ENCODE measurements around the gene CCDC182. TPM values are rescaled to one million over a fixed set of nuclear protein-coding genes. Genes with fewer than 3 reads are reported as not detected.

Gene CCDC182
- total RNA-seq, 1 experiment from 2014 or later = not detected

DNA sequence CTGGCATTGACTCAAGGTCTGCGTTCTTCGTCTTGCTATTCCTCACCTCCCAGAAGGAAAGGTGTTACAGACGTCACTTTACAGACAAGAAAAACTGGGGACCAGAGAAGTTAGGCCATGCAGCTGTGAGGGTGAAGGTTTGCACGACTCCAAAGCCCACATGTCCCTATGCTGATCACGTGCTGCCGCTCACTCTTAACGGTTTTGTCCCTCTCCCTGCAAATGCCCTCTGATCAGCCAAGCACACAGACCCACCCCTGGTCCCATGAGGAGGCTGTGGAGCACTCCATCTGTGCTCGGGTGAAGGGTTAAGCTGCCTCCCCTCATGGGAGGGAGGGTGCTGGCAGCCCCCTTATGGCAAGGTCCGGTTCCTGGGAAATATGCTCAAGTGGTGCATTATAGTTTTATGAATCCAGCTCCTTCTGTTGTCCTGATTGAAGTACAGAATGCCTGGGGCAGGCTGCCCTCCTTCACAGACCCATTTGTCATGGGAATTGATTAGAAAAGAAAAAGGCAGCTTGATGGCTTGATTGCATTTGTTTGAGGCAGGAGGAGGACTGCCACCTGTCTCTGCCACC lies 18.8 kb downstream of the CCDC182 start:
- Histone ChIP-seq H3K4me1 (no peaks in the 10 kb centered on the region), H3K27me3 (replicated peaks; ENCODE audit: control insufficient read depth, insufficient read depth, low read length) (no peaks in the 10 kb centered on the region; the same call in 1 of the 2 replicates), H3K4me3 (ENCODE audit: low read depth, low read length) (no peak overlapping the region), H3K36me3 (ENCODE audit: control insufficient read depth, insufficient read depth, low read length) (no peaks in the 10 kb centered on the region), H3K9me3 (no peaks in the 10 kb centered on the region)
- H3K9me3 Mint-ChIP-seq (ENCODE audit: unreplicated experiment) = no peaks in the 10 kb centered on the region
- POLR2A ChIA-PET = no interaction called here
- no peaks in the 10 kb centered on the region for H3K4me1 Mint-ChIP-seq (ENCODE audit: low read depth, unreplicated experiment)
- TF ChIP-seq, protein P1, sequence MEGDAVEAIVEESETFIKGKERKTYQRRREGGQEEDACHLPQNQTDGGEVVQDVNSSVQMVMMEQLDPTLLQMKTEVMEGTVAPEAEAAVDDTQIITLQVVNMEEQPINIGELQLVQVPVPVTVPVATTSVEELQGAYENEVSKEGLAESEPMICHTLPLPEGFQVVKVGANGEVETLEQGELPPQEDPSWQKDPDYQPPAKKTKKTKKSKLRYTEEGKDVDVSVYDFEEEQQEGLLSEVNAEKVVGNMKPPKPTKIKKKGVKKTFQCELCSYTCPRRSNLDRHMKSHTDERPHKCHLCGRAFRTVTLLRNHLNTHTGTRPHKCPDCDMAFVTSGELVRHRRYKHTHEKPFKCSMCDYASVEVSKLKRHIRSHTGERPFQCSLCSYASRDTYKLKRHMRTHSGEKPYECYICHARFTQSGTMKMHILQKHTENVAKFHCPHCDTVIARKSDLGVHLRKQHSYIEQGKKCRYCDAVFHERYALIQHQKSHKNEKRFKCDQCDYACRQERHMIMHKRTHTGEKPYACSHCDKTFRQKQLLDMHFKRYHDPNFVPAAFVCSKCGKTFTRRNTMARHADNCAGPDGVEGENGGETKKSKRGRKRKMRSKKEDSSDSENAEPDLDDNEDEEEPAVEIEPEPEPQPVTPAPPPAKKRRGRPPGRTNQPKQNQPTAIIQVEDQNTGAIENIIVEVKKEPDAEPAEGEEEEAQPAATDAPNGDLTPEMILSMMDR (IDR thresholded peaks at IDR 0.05; ENCODE audit: insufficient read depth in 1 of 2, low read depth in 1 of 2, low read length in 1 of 2, severe bottlenecking in 1 of 2, unreplicated experiment in 1 of 2) = no peak
- no peak overlapping the region for H3K27ac Mint-ChIP-seq (ENCODE audit: unreplicated experiment)
- H3K36me3 Mint-ChIP-seq (ENCODE audit: insufficient read depth, unreplicated experiment) = no peaks in the 10 kb centered on the region
- BruUV-seq (replicated peaks) = no TSS peak
- H3K27me3 Mint-ChIP-seq (ENCODE audit: insufficient read depth, unreplicated experiment) = peaks cover 12% of the 10 kb centered on the region
- no peak overlapping the region for H3K4me3 Mint-ChIP-seq (ENCODE audit: unreplicated experiment)
- CTCF ChIA-PET = interaction anchor here (0.6 to 0.9 kb wide), 2 partner anchors 25 to 748 kb away, joined by 3 read pairs; partner anchors contain the start of gene SCPEP1
- no peak for DNase-seq
- intact Hi-C loops (cut with micrococcal nuclease; ENCODE audit: unreplicated experiment) = no loop called here

DNA sequence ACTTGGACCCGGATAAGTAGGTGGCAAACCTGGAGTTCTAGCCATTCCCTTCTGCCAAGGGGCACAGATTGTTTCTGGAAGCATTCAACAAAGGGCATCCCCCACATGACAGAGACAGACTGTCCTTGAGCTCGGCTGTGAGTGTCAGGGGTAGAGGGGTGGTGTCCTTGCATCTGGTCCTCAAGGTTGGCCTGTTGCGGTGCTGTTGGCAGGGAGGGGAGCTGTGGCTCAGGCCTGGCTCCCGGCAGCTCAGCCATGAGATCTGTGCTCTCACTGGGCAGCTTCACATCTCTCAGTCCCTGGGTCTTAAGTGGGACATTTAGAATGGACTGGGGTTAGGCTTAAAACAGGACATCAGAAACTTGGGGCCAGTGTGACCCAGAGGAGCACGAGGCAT lies 20.4 kb downstream of the CCDC182 start:
- H3K27me3 Mint-ChIP-seq (ENCODE audit: insufficient read depth, unreplicated experiment) = peaks cover 5% of the 10 kb centered on the region
- Histone ChIP-seq H3K36me3 (ENCODE audit: control insufficient read depth, insufficient read depth, low read length) (no peaks in the 10 kb centered on the region), H3K4me1 (no peaks in the 10 kb centered on the region), H3K9me3 (no peaks in the 10 kb centered on the region), H3K4me3 (ENCODE audit: low read depth, low read length) (no peak overlapping the region), H3K27me3 (replicated peaks; ENCODE audit: control insufficient read depth, insufficient read depth, low read length) (no peaks in the 10 kb centered on the region; the same call in 1 of the 2 replicates)
- H3K4me1 Mint-ChIP-seq (ENCODE audit: low read depth, unreplicated experiment) = no peaks in the 10 kb centered on the region
- TF ChIP-seq, protein P1 (IDR thresholded peaks at IDR 0.05; ENCODE audit: insufficient read depth in 1 of 2, low read depth in 1 of 2, low read length in 1 of 2, severe bottlenecking in 1 of 2, unreplicated experiment in 1 of 2) = no peak
- ChIA-PET CTCF (interaction anchor here (0.5 kb wide), 1 partner anchor 81 kb away, joined by 3 read pairs; no protein-coding TSS in a partner anchor), POLR2A (no interaction called here)
- H3K4me3 Mint-ChIP-seq (ENCODE audit: unreplicated experiment) = no peak overlapping the region
- intact Hi-C loops (cut with micrococcal nuclease; ENCODE audit: unreplicated experiment) = no loop called here
- no peaks in the 10 kb centered on the region for H3K36me3 Mint-ChIP-seq (ENCODE audit: insufficient read depth, unreplicated experiment)
- no peaks in the 10 kb centered on the region for H3K9me3 Mint-ChIP-seq (ENCODE audit: unreplicated experiment)
- H3K27ac Mint-ChIP-seq (ENCODE audit: unreplicated experiment) = no peak overlapping the region
- BruUV-seq (replicated peaks) = no TSS peak
- no peak for DNase-seq

DNA sequence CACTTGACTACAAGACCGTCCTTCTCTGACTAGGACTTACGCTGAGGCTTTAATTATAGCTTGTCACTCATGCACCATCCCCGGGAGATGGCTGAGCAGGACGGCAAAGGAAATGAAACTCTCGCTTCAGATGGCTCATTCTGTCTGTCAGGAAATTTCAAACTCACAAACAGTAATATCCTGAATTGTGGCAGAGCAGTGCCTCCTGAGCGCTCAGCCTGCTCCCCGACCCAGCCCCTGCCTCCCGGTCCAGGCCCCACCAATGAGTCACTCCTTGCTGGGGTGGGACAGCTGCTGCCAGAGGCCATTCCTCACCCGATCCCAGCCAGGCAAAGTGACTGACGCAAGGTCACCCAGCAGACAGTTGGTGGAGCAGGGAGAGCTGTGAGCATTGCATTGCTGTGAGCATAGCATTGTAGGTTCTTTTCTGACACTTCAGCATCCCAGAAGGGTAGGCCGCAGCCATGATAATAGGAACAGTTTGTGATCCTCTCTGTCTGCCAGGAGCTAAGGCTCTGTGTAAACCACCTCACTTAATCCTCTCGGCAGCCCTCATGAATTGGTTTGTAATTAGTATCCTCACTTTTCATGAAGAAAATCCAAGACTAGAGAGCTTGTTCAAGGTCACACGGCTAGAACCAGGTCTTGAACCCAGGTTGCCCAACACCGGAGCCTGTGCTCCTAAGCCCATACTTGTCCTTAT lies 20.9 kb downstream of the CCDC182 start:
- intact Hi-C loops (cut with micrococcal nuclease; ENCODE audit: unreplicated experiment) = no loop called here
- H3K36me3 ChIP-seq (ENCODE audit: control insufficient read depth, insufficient read depth, low read length) = no peaks in the 10 kb centered on the region
- Mint-ChIP-seq H3K36me3 (ENCODE audit: insufficient read depth, unreplicated experiment) (no peaks in the 10 kb centered on the region), H3K4me1 (ENCODE audit: low read depth, unreplicated experiment) (no peaks in the 10 kb centered on the region), H3K4me3 (ENCODE audit: unreplicated experiment) (no peak overlapping the region), H3K9me3 (ENCODE audit: unreplicated experiment) (no peaks in the 10 kb centered on the region), H3K27ac (ENCODE audit: unreplicated experiment) (no peak overlapping the region), H3K27me3 (ENCODE audit: insufficient read depth, unreplicated experiment) (peaks cover 8% of the 10 kb centered on the region)
- no peak overlapping the region for H3K4me3 ChIP-seq (ENCODE audit: low read depth, low read length)
- TF ChIP-seq, protein P1 (IDR thresholded peaks at IDR 0.05; ENCODE audit: insufficient read depth in 1 of 2, low read depth in 1 of 2, low read length in 1 of 2, severe bottlenecking in 1 of 2, unreplicated experiment in 1 of 2) = no peak
- no peaks in the 10 kb centered on the region; the same call in 1 of the 2 replicates for H3K27me3 ChIP-seq (replicated peaks; ENCODE audit: control insufficient read depth, insufficient read depth, low read length)
- no TSS peak for BruUV-seq (replicated peaks)
- H3K9me3 ChIP-seq = no peaks in the 10 kb centered on the region
- no peaks in the 10 kb centered on the region for H3K4me1 ChIP-seq
- no peak for DNase-seq
- CTCF ChIA-PET = interaction anchor here (0.5 kb wide), 1 partner anchor 81 kb away, joined by 3 read pairs; no protein-coding TSS in a partner anchor
- POLR2A ChIA-PET = no interaction called here

All from Caco-2 (cell line).